DND-41 (cell line): ENCODE measurements around the gene GRIA1.

Experiments used
- ATAC-seq: fragments of 200-7000 bp; cut with Tn5 transposase; 3 replicates; pipeline ENCODE4 v1.9.1; 2021; ENCODE audit warnings: low read depth; ENCODE audit not compliant: insufficient read depth
- DNase-seq: peaks from one replicate; pipeline ENCODE4 v3.0.0-alpha.2; 2020
- H2AFZ ChIP-seq: 2 replicates; pipeline ENCODE4 v1.6.0; 2012; ENCODE audit warnings: low read depth, low read length
- H3K27ac ChIP-seq: 2 replicates; pipeline ENCODE4 v1.5.1; 2012; ENCODE audit warnings: low read length, inconsistent platforms
- H3K27me3 ChIP-seq: fragments of 200-600 bp; sonication (generic); 2 replicates; pipeline ENCODE4 v1.6.0; 2012; ENCODE audit warnings: low read length, mild to moderate bottlenecking, inconsistent platforms; ENCODE audit not compliant: insufficient read depth, poor library complexity
- H3K36me3 ChIP-seq: 2 replicates; pipeline ENCODE4 v1.5.1; 2012; ENCODE audit warnings: low read length, inconsistent platforms; ENCODE audit not compliant: insufficient read depth
- H3K4me1 ChIP-seq: 2 replicates; pipeline ENCODE4 v1.5.1; 2012; ENCODE audit warnings: mild to moderate bottlenecking, low read length; ENCODE audit not compliant: insufficient read depth
- H3K4me2 ChIP-seq: 2 replicates; pipeline ENCODE4 v1.6.0; 2012; ENCODE audit warnings: mild to moderate bottlenecking, moderate library complexity, low read length, inconsistent platforms; ENCODE audit not compliant: insufficient read depth
- H3K4me3 ChIP-seq, 2 experiments: fragments of 200-600 bp in 1 of 2; shearing (Covaris generic) in 1 of 2; 2 replicates each; pipeline ENCODE4 v1.5.1; 2012 to 2016; ENCODE audit warnings: inconsistent platforms in 2 of 2, low read length in 2 of 2, mild to moderate bottlenecking in 2 of 2, low read depth in 1 of 2, moderate library complexity in 1 of 2
- H3K79me2 ChIP-seq: 2 replicates; pipeline ENCODE4 v1.6.0; 2012; ENCODE audit warnings: low read length, inconsistent platforms; ENCODE audit not compliant: insufficient read depth
- H3K9ac ChIP-seq: 2 replicates; pipeline ENCODE4 v1.6.0; 2012; ENCODE audit warnings: low read depth, mild to moderate bottlenecking, inconsistent platforms, low read length, moderate library complexity
- H3K9me3 ChIP-seq: 2 replicates; pipeline ENCODE4 v1.5.1; 2012; ENCODE audit warnings: low read length, moderate library complexity, mild to moderate bottlenecking, inconsistent platforms; ENCODE audit not compliant: insufficient read depth, severe bottlenecking
- H4K20me1 ChIP-seq: 2 replicates; pipeline ENCODE4 v1.6.0; 2012; ENCODE audit warnings: low read length; ENCODE audit not compliant: insufficient read depth
- CTCF ChIP-seq: IDR thresholded peaks from 2 replicates; pipeline ENCODE4 v1.5.1; 2012; ENCODE audit warnings: borderline replicate concordance, low read length, moderate library complexity, mild to moderate bottlenecking; ENCODE audit not compliant: poor library complexity, severe bottlenecking; ENCODE audit errors: extremely low read depth
- EZH2 ChIP-seq: IDR thresholded peaks from 3 replicates; pipeline ENCODE4 v1.6.1; 2012; ENCODE audit warnings: borderline replicate concordance, low read depth, mild to moderate bottlenecking, moderate library complexity, low read length, inconsistent platforms; ENCODE audit not compliant: severe bottlenecking

The GRIA1 gene

DNA sequence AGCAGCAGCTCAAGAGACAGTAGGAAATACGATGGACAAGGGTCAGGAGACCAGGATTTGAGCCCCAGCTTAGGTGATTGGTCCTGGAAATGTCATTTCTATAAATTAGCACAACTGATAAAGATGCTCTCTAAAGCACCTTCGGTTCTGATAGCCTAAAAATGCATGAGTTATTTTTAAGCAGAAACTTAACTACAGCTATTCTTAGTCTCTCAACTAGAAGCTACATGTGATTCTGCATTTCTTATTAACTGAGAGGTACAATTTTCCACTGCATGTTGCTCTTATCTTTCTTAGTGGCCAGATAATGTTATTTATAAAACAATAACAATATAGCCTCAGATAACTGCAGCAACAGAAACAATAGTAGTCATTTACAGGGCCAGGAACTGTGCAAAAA lies 136.4 kb downstream of the GRIA1 start:
- no peaks in the 10 kb centered on the region for H3K36me3 ChIP-seq
- H3K27me3 ChIP-seq = no peaks in the 10 kb centered on the region
- H3K27ac ChIP-seq = no peak overlapping the region
- H2AFZ ChIP-seq = no peak overlapping the region
- H3K4me2 ChIP-seq = no peak overlapping the region
- DNase-seq = no peak
- H3K79me2 ChIP-seq = no peaks in the 10 kb centered on the region
- no peak overlapping the region for H3K9ac ChIP-seq
- no peaks in the 10 kb centered on the region for H4K20me1 ChIP-seq
- H3K4me3 ChIP-seq = no peak overlapping the region
- TF ChIP-seq CTCF = no peak
- no peak for TF ChIP-seq EZH2
- H3K4me1 ChIP-seq = no peaks in the 10 kb centered on the region
- ATAC-seq = no peak
- no peaks in the 10 kb centered on the region for H3K9me3 ChIP-seq

DNA sequence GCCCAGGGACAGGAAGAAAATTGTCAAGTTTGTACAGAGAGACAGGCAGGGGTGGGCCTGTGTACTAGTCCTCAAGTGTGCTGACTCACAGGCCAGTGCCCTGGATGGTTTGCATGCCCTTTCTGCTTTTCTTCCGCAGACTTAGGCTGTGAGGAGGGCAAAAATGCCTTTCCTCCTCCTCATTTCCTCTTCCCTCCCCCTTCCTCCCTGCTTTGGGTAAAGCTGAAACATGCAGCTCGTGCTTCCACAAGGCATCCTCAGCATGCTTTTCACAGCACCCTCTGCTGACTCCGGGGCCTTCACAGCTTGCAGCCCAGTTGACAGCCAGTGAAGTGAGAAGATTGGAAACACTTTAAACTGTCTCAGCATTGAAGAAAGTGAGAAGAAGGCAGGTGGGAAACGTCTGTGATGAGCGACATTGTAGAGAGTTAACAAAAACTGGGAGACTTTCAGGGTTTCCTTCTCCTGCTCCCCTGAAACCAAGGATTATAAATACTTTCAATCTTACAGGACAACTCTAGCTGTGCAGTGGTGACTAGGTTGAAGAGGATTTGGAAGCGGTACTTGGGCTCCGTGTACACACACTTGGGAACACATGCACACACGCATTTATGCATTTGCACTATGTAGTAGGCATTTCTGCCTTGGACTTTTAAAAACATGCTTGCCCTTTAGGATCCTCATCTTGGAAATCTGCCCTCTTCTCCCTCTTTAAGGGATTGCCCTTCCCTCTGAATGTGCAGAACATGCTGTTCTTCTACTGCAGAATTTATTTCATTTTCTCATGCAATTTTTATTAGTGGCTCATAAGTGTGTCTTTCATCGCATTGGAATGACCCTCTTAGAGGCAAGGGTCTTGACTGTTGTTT lies 138.8 kb downstream of the GRIA1 start:
- DNase-seq = no peak
- H3K9me3 ChIP-seq = no peaks in the 10 kb centered on the region
- H3K27ac ChIP-seq = no peak overlapping the region
- H2AFZ ChIP-seq = no peak overlapping the region
- no peak overlapping the region for H3K9ac ChIP-seq
- no peaks in the 10 kb centered on the region for H3K79me2 ChIP-seq
- no peak overlapping the region for H3K4me3 ChIP-seq
- no peak overlapping the region for H3K4me2 ChIP-seq
- H3K27me3 ChIP-seq = no peaks in the 10 kb centered on the region
- no peak for TF ChIP-seq EZH2
- no peaks in the 10 kb centered on the region for H4K20me1 ChIP-seq
- no peaks in the 10 kb centered on the region for H3K4me1 ChIP-seq
- no peaks in the 10 kb centered on the region for H3K36me3 ChIP-seq
- no peak for ATAC-seq

DNA sequence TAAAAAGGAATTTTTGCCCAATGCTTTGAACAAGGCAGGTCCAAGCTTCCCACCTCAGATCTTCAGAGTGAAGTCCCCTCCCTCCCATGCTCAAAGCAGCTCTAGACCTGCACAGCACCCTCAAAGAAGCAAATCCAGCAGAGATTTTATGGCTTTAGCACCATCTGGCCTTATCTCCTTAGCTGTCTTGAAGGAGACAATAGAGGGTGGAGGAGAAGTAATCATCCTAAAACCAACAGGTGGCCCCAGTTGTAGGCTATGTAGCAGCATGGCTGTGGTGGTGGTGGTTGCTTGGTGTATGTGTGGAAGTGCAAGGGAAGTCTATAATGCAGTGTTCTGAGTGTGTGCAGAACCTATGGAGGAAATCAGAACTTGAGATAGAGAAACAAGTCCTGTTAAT lies 140.1 kb downstream of the GRIA1 start:
- TF ChIP-seq CTCF = no peak
- TF ChIP-seq EZH2 = no peak
- Histone ChIP-seq H3K27ac (no peak overlapping the region), H4K20me1 (no peaks in the 10 kb centered on the region), H3K4me3 (no peak overlapping the region), H3K9ac (no peak overlapping the region), H3K79me2 (no peaks in the 10 kb centered on the region), H3K36me3 (no peaks in the 10 kb centered on the region), H3K27me3 (no peaks in the 10 kb centered on the region), H3K4me2 (no peak overlapping the region), H3K4me1 (no peaks in the 10 kb centered on the region), H2AFZ (no peak overlapping the region), H3K9me3 (no peaks in the 10 kb centered on the region)
- no peak for DNase-seq
- ATAC-seq = no peak

GRCh38 chr5:153632748-153633290 lies 142.3 kb downstream of the GRIA1 start:
- no peaks in the 10 kb centered on the region for H3K9me3 ChIP-seq

More at GRCh38 chr5:153632748-153633290, 142.3 kb downstream of the GRIA1 start:
- Histone ChIP-seq H3K9ac (no peak overlapping the region), H3K79me2 (no peaks in the 10 kb centered on the region), H3K27ac (no peak overlapping the region), H3K4me1 (no peaks in the 10 kb centered on the region), H4K20me1 (no peaks in the 10 kb centered on the region), H2AFZ (no peak overlapping the region), H3K27me3 (no peaks in the 10 kb centered on the region), H3K36me3 (no peaks in the 10 kb centered on the region), H3K4me2 (no peak overlapping the region), H3K4me3 (no peak overlapping the region)
- ATAC-seq = no peak
- no peak for TF ChIP-seq EZH2
- no peak for TF ChIP-seq CTCF
- no peak for DNase-seq
